HepG2 (cell line): ENCODE measurements around the gene BET1L. TPM values are rescaled to one million over a fixed set of nuclear protein-coding genes. Genes with fewer than 3 reads are reported as not detected.

ENCODE experiments used
- AGO1 ChIP-seq: fragments of 200-400 bp; formaldehyde crosslinking; IDR thresholded peaks from 2 replicates; pipeline ENCODE4 v1.6.1; 2017; ENCODE audit warnings: mild to moderate bottlenecking, low read depth, low read length, moderate library complexity; ENCODE audit not compliant: poor library complexity, severe bottlenecking
- BCLAF1 ChIP-seq: fragments of 450-650 bp; IDR thresholded peaks from 2 replicates; pipeline ENCODE4 v1.6.1; 2017; ENCODE audit warnings: mild to moderate bottlenecking
- BRD4 ChIP-seq: sonication (generic); formaldehyde crosslinking; IDR thresholded peaks from 2 replicates; pipeline ENCODE4 v1.4.0; 2020; ENCODE audit warnings: missing genetic modification reagents
- ERF ChIP-seq: IDR thresholded peaks from 2 replicates; pipeline ENCODE4 v1.6.1; 2018; ENCODE audit warnings: missing biosample characterization, missing genetic modification reagents
- FOXK1 ChIP-seq: sonication (generic); formaldehyde crosslinking; IDR thresholded peaks from 2 replicates; pipeline ENCODE4 v1.4.0; 2020; ENCODE audit warnings: low read depth, missing genetic modification reagents, borderline replicate concordance
- HDAC1 ChIP-seq: sonication (generic); formaldehyde crosslinking; IDR thresholded peaks from 2 replicates; pipeline ENCODE4 v1.5.1; 2020; ENCODE audit warnings: mild to moderate bottlenecking, missing genetic modification reagents
- HDAC6 ChIP-seq: fragments of 200-600 bp; sonication (generic); IDR thresholded peaks from 2 replicates; pipeline ENCODE4 v1.7.0; 2017; ENCODE audit warnings: mild to moderate bottlenecking, antibody characterized with exemption, low read length, low read depth
- HINFP ChIP-seq: sonication (generic); formaldehyde crosslinking; IDR thresholded peaks from 2 replicates; pipeline ENCODE4 v1.4.0; 2020; ENCODE audit warnings: low read depth, mild to moderate bottlenecking, missing genetic modification reagents
- HMG20B ChIP-seq: conservative IDR thresholded peaks from 2 replicates; pipeline ENCODE4 v1.6.1; 2016; ENCODE audit warnings: missing genetic modification reagents, missing compliant biosample characterization
- IRF1 ChIP-seq: sonication (generic); formaldehyde crosslinking; IDR thresholded peaks from 2 replicates; pipeline ENCODE4 v1.4.0; 2020; ENCODE audit warnings: low read depth, mild to moderate bottlenecking, missing genetic modification reagents
- ISX ChIP-seq: sonication (generic); formaldehyde crosslinking; conservative IDR thresholded peaks from 2 replicates; pipeline ENCODE4 v1.5.0; 2020; ENCODE audit warnings: missing genetic modification reagents
- KLF16 ChIP-seq, 2 experiments: sonication (generic) in 1 of 2; formaldehyde crosslinking in 1 of 2; IDR thresholded peaks; 2 replicates each; pipeline versions ENCODE4 v1.6.1 to v1.8.0; 2016 to 2023; ENCODE audit warnings: missing genetic modification reagents in 2 of 2, missing compliant biosample characterization in 1 of 2
- LCORL ChIP-seq, 2 experiments: fragments of 450-650 bp in 1 of 2; sonication (generic) in 1 of 2; formaldehyde crosslinking in 1 of 2; IDR thresholded peaks; 2 replicates each; pipeline versions ENCODE4 v1.5.0 to v1.6.1; 2017 to 2020; ENCODE audit warnings: antibody characterized with exemption in 1 of 2, missing genetic modification reagents in 1 of 2
- MAF1 ChIP-seq: sonication (generic); formaldehyde crosslinking; IDR thresholded peaks from 2 replicates; pipeline ENCODE4 v1.5.0; 2020; ENCODE audit warnings: missing genetic modification reagents, borderline replicate concordance
- NR2C2 ChIP-seq: sonication (generic); formaldehyde crosslinking; IDR thresholded peaks from 2 replicates; pipeline ENCODE4 v1.4.0; 2020; ENCODE audit warnings: missing genetic modification reagents, mild to moderate bottlenecking, moderate library complexity, borderline replicate concordance
- PHF20 ChIP-seq: sonication (generic); formaldehyde crosslinking; IDR thresholded peaks from 2 replicates; pipeline ENCODE4 v1.5.0; 2020; ENCODE audit warnings: mild to moderate bottlenecking, missing genetic modification reagents
- SETDB1 ChIP-seq: sonication (generic); formaldehyde crosslinking; IDR thresholded peaks from 2 replicates; pipeline ENCODE4 v1.5.1; 2020; ENCODE audit warnings: missing genetic modification reagents, mild to moderate bottlenecking, borderline replicate concordance
- SMARCE1 ChIP-seq: fragments of 450-650 bp; IDR thresholded peaks from 2 replicates; pipeline ENCODE4 v1.6.1; 2017; ENCODE audit warnings: borderline replicate concordance
- ZNF317 ChIP-seq: sonication (generic); formaldehyde crosslinking; IDR thresholded peaks from 2 replicates; pipeline ENCODE4 v1.5.0; 2020; ENCODE audit warnings: mild to moderate bottlenecking, missing genetic modification reagents
- ZNF382 ChIP-seq: sonication (generic); formaldehyde crosslinking; IDR thresholded peaks from 2 replicates; pipeline ENCODE4 v1.5.0; 2020; ENCODE audit warnings: missing genetic modification reagents, mild to moderate bottlenecking, borderline replicate concordance
- ZNF451 ChIP-seq: sonication (generic); formaldehyde crosslinking; IDR thresholded peaks from 2 replicates; pipeline ENCODE4 v1.5.0; 2020; ENCODE audit warnings: mild to moderate bottlenecking, missing genetic modification reagents
- ZNF7 ChIP-seq: IDR thresholded peaks from 2 replicates; pipeline ENCODE4 v1.6.1; 2016; ENCODE audit warnings: missing biosample characterization, missing genetic modification reagents
- ZNF782 ChIP-seq: sonication (generic); formaldehyde crosslinking; IDR thresholded peaks from 2 replicates; pipeline ENCODE4 v1.4.0; 2020; ENCODE audit warnings: missing genetic modification reagents, mild to moderate bottlenecking, borderline replicate concordance
- ZNF839 ChIP-seq: sonication (generic); formaldehyde crosslinking; IDR thresholded peaks from 2 replicates; pipeline ENCODE4 v1.4.0; 2020; ENCODE audit warnings: missing genetic modification reagents, mild to moderate bottlenecking, borderline replicate concordance
- ZSCAN29 ChIP-seq: sonication (generic); formaldehyde crosslinking; conservative IDR thresholded peaks from 2 replicates; pipeline ENCODE4 v1.4.0; 2020; ENCODE audit warnings: mild to moderate bottlenecking, missing genetic modification reagents
- polyA plus RNA-seq, 8 experiments: library from polyadenylated mRNA; depleted of rRNA in 3 of 8; stranded (reverse) in 7 of 8; unstranded in 1 of 8; fragments of >200 nt; fragmentation: Illumina TruSeq in 4 of 8; extraction: Trizol in 4 of 8; gene quantifications; 2 replicates each; pipeline versions ENCODE4 v1.2.1 to v1.2.3, GENCODE V29; 2011 to 2016; ENCODE audit warnings: low read depth in 4 of 8, missing spikeins in 1 of 8, mixed read lengths in 1 of 8; ENCODE audit not compliant: insufficient read depth in 1 of 8
- total RNA-seq, 5 experiments: library from RNA; depleted of rRNA; stranded (reverse); fragments of >200 nt; fragmentation: Illumina TruSeq; extraction: Trizol; gene quantifications; 2 replicates each; pipeline ENCODE4 v1.2.3, GENCODE V29; 2016; ENCODE audit warnings: low read depth in 1 of 5

BET1L gene
- total and polyA plus RNA-seq, 2 of the 13 experiments (the other 11 are each of a cell fraction or from before 2014, with no cell fraction given): 26.2 to 59.6 TPM

- TF ChIP-seq IRF1 (no peak), NR2C2 (peak; percentile 47; the same call in 1 of the 2 replicates), HINFP (no peak), ERF (peak; percentile 39; the same call in 1 of the 2 replicates), FOXK1 (CRISPR knock-in tag) (no peak), HDAC6 (no peak), ZNF451 (no peak), HMG20B (CRISPR knock-in tag) (no peak), KLF16 (CRISPR knock-in tag; IDR thresholded peaks at IDR 0.05) (no peak), BRD4 (CRISPR knock-in tag) (no peak), ISX (CRISPR knock-in tag) (peak; percentile 86; the same call in 1 of the 2 replicates), PHF20 (CRISPR knock-in tag) (peak; percentile 67), ZNF382 (no peak), SETDB1 (no peak), SMARCE1 (no peak), MAF1 (CRISPR knock-in tag) (no peak), LCORL (IDR thresholded peaks at IDR 0.05) (no peak), LCORL (CRISPR knock-in tag; IDR thresholded peaks at IDR 0.05) (peak; percentile 12; the same call in 1 of the 2 replicates), HDAC1 (peak; percentile 47), ZNF7 (no peak), AGO1 (no peak), ZNF782 (CRISPR knock-in tag) (no peak), ZSCAN29 (CRISPR knock-in tag) (no peak), ZNF317 (peak; percentile 8; the same call in 1 of the 2 replicates), ZNF839 (no peak), BCLAF1 (no peak)
Observed at GRCh38 chr11:208181-208916, 1.1 kb upstream of the BET1L start (continued).
